OCI-LY1 (cell line): ENCODE data around the gene TCP11L1.

Experiments used
- CTCF ChIP-seq: fragments of 200-600 bp; sonication (generic), shearing (Covaris generic); IDR thresholded peaks from 2 replicates; pipeline ENCODE4 v1.5.1; 2017; ENCODE audit warnings: mild to moderate bottlenecking, antibody characterized with exemption, low read length, moderate library complexity, mixed read lengths
- EZH2 ChIP-seq: fragments of 200-600 bp; sonication (generic), shearing (Covaris generic); IDR thresholded peaks from 2 replicates; pipeline ENCODE4 v1.8.0; 2017; ENCODE audit warnings: borderline replicate concordance, mixed run types, mild to moderate bottlenecking, antibody characterized with exemption, low read length, moderate library complexity, mixed read lengths

GRCh38 chr11:33016654-33017053, 22.7 kb upstream of the TCP11L1 start:
- no peak for TF ChIP-seq CTCF
- TF ChIP-seq EZH2, result no peak
